ENCODE measurements around the gene CERKL.

Gene CERKL

GRCh38 chr2:181621779-181622490, 35.0 kb downstream of the CERKL start:
- Histone ChIP-seq H3K4me2 (ENCODE audit: low read length) (no peak overlapping the region), H3K9me3 (ENCODE audit: low read length) (no peaks in the 10 kb centered on the region), H3K9me2 (ENCODE audit: low read depth, low read length) (no peaks in the 10 kb centered on the region), H3K4me3 (ENCODE audit: low read depth, low read length, poor library complexity, severe bottlenecking) (no peak overlapping the region), H3K27ac (ENCODE audit: low read depth, low read length, poor library complexity, severe bottlenecking) (no peak overlapping the region), H3K79me2 (ENCODE audit: insufficient read depth, low read length) (no peaks in the 10 kb centered on the region), H3F3A (ENCODE audit: insufficient read depth, low read length) (no peaks in the 10 kb centered on the region), H4K20me1 (ENCODE audit: insufficient read depth, low read length) (no peaks in the 10 kb centered on the region), H3K9ac (ENCODE audit: low read length) (no peak overlapping the region), H3K4me1 (ENCODE audit: insufficient read depth, low read length, severe bottlenecking) (no peaks in the 10 kb centered on the region), H2AFZ (ENCODE audit: low read length) (no peak overlapping the region), H3K27me3 (ENCODE audit: insufficient read depth, low read length) (no peaks in the 10 kb centered on the region), H3K36me3 (ENCODE audit: insufficient read depth, low read length) (no peaks in the 10 kb centered on the region)
- TF ChIP-seq EZH2 (IDR thresholded peaks at IDR 0.05; ENCODE audit: borderline replicate concordance, low read length) (no peak), CTCF (IDR thresholded peaks at IDR 0.05; ENCODE audit: low read length) (no peak)

- Histone ChIP-seq H3K4me2 (ENCODE audit: low read length) (no peak overlapping the region), H4K20me1 (ENCODE audit: insufficient read depth, low read length) (no peaks in the 10 kb centered on the region), H2AFZ (ENCODE audit: low read length) (no peak overlapping the region), H3K4me1 (ENCODE audit: insufficient read depth, low read length, severe bottlenecking) (no peaks in the 10 kb centered on the region), H3F3A (ENCODE audit: insufficient read depth, low read length) (no peaks in the 10 kb centered on the region), H3K79me2 (ENCODE audit: insufficient read depth, low read length) (no peaks in the 10 kb centered on the region), H3K27me3 (ENCODE audit: insufficient read depth, low read length) (no peaks in the 10 kb centered on the region), H3K4me3 (ENCODE audit: low read depth, low read length, poor library complexity, severe bottlenecking) (no peak overlapping the region), H3K27ac (ENCODE audit: low read depth, low read length, poor library complexity, severe bottlenecking) (no peak overlapping the region), H3K36me3 (ENCODE audit: insufficient read depth, low read length) (no peaks in the 10 kb centered on the region), H3K9ac (ENCODE audit: low read length) (no peak overlapping the region), H3K9me2 (ENCODE audit: low read depth, low read length) (no peaks in the 10 kb centered on the region), H3K9me3 (ENCODE audit: low read length) (no peaks in the 10 kb centered on the region)
- TF ChIP-seq CTCF (IDR thresholded peaks at IDR 0.05; ENCODE audit: low read length) (no peak), EZH2 (IDR thresholded peaks at IDR 0.05; ENCODE audit: borderline replicate concordance, low read length) (no peak)
Observed at GRCh38 chr2:181619516-181619915, 37.4 kb downstream of the CERKL start.

GRCh38 chr2:181616715-181617114, 40.2 kb downstream of the CERKL start:
- H3K27me3 ChIP-seq (ENCODE audit: insufficient read depth, low read length) = no peaks in the 10 kb centered on the region
- no peak overlapping the region for H2AFZ ChIP-seq (ENCODE audit: low read length)
- no peaks in the 10 kb centered on the region for H3K9me3 ChIP-seq (ENCODE audit: low read length)
- H3K9me2 ChIP-seq (ENCODE audit: low read depth, low read length) = no peaks in the 10 kb centered on the region
- no peaks in the 10 kb centered on the region for H3K36me3 ChIP-seq (ENCODE audit: insufficient read depth, low read length)
- H3K4me3 ChIP-seq (ENCODE audit: low read depth, low read length, poor library complexity, severe bottlenecking) = no peak overlapping the region
- no peaks in the 10 kb centered on the region for H3K79me2 ChIP-seq (ENCODE audit: insufficient read depth, low read length)
- H3K4me1 ChIP-seq (ENCODE audit: insufficient read depth, low read length, severe bottlenecking) = no peaks in the 10 kb centered on the region
- TF ChIP-seq CTCF (IDR thresholded peaks at IDR 0.05; ENCODE audit: low read length) (no peak), EZH2 (IDR thresholded peaks at IDR 0.05; ENCODE audit: borderline replicate concordance, low read length) (no peak)
- H4K20me1 ChIP-seq (ENCODE audit: insufficient read depth, low read length) = no peaks in the 10 kb centered on the region
- no peak overlapping the region for H3K27ac ChIP-seq (ENCODE audit: low read depth, low read length, poor library complexity, severe bottlenecking)
- H3F3A ChIP-seq (ENCODE audit: insufficient read depth, low read length) = no peaks in the 10 kb centered on the region
- H3K4me2 ChIP-seq (ENCODE audit: low read length) = no peak overlapping the region
- no peak overlapping the region for H3K9ac ChIP-seq (ENCODE audit: low read length)

All from OCI-LY1 (cell line).